Peyer's patch (tissue), 4 donors: ENCODE measurements around the gene TNFSF15. TPM values are rescaled to one million over a fixed set of nuclear protein-coding genes. Genes with fewer than 3 reads are reported as not detected.

Experiments
- DNase-seq, 3 donors: peaks; one replicate each; pipeline ENCODE4 v3.0.0-alpha.2; 2017 to 2019
- H3K27ac ChIP-seq, 4 donors: fragments of 200-600 bp; sonication (generic); one replicate each; pipeline ENCODE4 v1.5.1; 2016 to 2019
- H3K27me3 ChIP-seq, 2 donors: fragments of 200-600 bp; sonication (generic); one replicate each; pipeline ENCODE4 v1.5.1; 2019
- H3K36me3 ChIP-seq, 3 donors: fragments of 200-600 bp; sonication (generic); one replicate each; pipeline ENCODE4 v1.5.1; 2016 to 2019
- H3K4me1 ChIP-seq, 4 donors: fragments of 200-600 bp; sonication (generic); one replicate each; pipeline ENCODE4 v1.5.1; 2016 to 2019
- H3K4me3 ChIP-seq, 4 donors: fragments of 200-600 bp; sonication (generic); 1 replicate in 3 of 4; 2 replicates in 1 of 4; pipeline ENCODE4 v1.5.1; 2016 to 2019; ENCODE audit warnings: mild to moderate bottlenecking in 1 of 4
- H3K9me3 ChIP-seq, 4 donors: fragments of 200-600 bp; sonication (generic); one replicate each; pipeline ENCODE4 v1.5.1; 2016 to 2019; ENCODE audit warnings: mild to moderate bottlenecking in 1 of 4
- CTCF ChIP-seq, 6 experiments: fragments of 450-650 bp in 4 of 6; fragments of 200-600 bp in 2 of 6; sonication (generic) in 1 of 6; IDR thresholded peaks; one replicate each; pipeline ENCODE4 v1.5.1; 2017 to 2019; ENCODE audit warnings: antibody characterized with exemption in 6 of 6, mild to moderate bottlenecking in 3 of 6, moderate library complexity in 1 of 6
- POLR2A ChIP-seq, 2 donors: fragments of 450-650 bp; IDR thresholded peaks; one replicate each; pipeline ENCODE4 v1.5.1; 2017; ENCODE audit warnings: antibody characterized with exemption in 2 of 2, mild to moderate bottlenecking in 2 of 2, moderate library complexity in 2 of 2
- total RNA-seq, 4 donors: library from RNA; depleted of rRNA; stranded (reverse); fragments of >200 nt; gene quantifications; one replicate each; pipeline ENCODE4 v1.1.0, GENCODE V29; 2016

TNFSF15 gene
- total RNA-seq, 4 donors from 2014 or later = 0.83 to 2.3 (median 1.6) TPM

GRCh38 chr9:114851306-114851705, 45.5 kb upstream of the TNFSF15 start:
- H3K9me3 ChIP-seq = no peaks in the 10 kb centered on the region
- H3K27me3 ChIP-seq = no peaks in the 10 kb centered on the region
- no peak for DNase-seq
- H3K4me1 ChIP-seq = peaks cover 0 to 15% (median 0%) of the 10 kb centered on the region in 4 donors
- H3K36me3 ChIP-seq = no peaks in the 10 kb centered on the region
- no peak overlapping the region for H3K27ac ChIP-seq
- H3K4me3 ChIP-seq = no peak overlapping the region
- TF ChIP-seq POLR2A (IDR thresholded peaks at IDR 0.05) (no peak), CTCF (IDR thresholded peaks at IDR 0.05) (no peak)

DNA sequence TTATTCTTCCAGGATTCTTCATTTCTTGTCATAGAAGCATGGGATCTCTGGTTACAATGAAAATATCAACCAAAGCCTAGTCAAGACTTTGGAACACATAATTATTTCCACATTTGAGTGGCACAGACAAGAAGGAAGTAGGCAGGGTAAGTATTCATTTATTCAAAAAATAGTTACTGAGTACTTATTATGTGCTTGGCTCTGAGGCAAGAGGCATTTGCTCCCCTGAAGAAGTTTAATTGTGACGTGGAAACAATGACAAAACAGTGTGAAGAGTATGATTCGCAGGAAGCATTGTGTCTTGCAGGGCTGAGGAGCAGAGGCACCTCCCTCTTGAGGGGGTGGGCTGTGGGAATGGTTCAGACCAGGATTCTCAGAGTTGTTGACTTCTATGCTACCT, 45.0 kb upstream of the TNFSF15 start:
- no peak for TF ChIP-seq POLR2A (IDR thresholded peaks at IDR 0.05)
- no peak for TF ChIP-seq CTCF (IDR thresholded peaks at IDR 0.05)

GRCh38 chr9:114849450-114849849, 43.6 kb upstream of the TNFSF15 start:
- Histone ChIP-seq H3K4me3 (no peak overlapping the region), H3K27me3 (no peaks in the 10 kb centered on the region), H3K36me3 (no peaks in the 10 kb centered on the region), H3K27ac (no peak overlapping the region), H3K4me1 (peaks cover 0 to 15% (median 0%) of the 10 kb centered on the region in 4 donors), H3K9me3 (no peaks in the 10 kb centered on the region)
- TF ChIP-seq CTCF (IDR thresholded peaks at IDR 0.05) = no peak
- no peak for TF ChIP-seq POLR2A (IDR thresholded peaks at IDR 0.05)
- no peak for DNase-seq

More for the DNA sequence above, 45.0 kb upstream of the TNFSF15 start:
- Histone ChIP-seq H3K4me1 (peaks cover 0 to 15% (median 0%) of the 10 kb centered on the region in 4 donors), H3K9me3 (no peaks in the 10 kb centered on the region), H3K4me3 (no peak overlapping the region), H3K36me3 (no peaks in the 10 kb centered on the region), H3K27ac (no peak overlapping the region), H3K27me3 (no peaks in the 10 kb centered on the region)
- DNase-seq = no peak

DNA sequence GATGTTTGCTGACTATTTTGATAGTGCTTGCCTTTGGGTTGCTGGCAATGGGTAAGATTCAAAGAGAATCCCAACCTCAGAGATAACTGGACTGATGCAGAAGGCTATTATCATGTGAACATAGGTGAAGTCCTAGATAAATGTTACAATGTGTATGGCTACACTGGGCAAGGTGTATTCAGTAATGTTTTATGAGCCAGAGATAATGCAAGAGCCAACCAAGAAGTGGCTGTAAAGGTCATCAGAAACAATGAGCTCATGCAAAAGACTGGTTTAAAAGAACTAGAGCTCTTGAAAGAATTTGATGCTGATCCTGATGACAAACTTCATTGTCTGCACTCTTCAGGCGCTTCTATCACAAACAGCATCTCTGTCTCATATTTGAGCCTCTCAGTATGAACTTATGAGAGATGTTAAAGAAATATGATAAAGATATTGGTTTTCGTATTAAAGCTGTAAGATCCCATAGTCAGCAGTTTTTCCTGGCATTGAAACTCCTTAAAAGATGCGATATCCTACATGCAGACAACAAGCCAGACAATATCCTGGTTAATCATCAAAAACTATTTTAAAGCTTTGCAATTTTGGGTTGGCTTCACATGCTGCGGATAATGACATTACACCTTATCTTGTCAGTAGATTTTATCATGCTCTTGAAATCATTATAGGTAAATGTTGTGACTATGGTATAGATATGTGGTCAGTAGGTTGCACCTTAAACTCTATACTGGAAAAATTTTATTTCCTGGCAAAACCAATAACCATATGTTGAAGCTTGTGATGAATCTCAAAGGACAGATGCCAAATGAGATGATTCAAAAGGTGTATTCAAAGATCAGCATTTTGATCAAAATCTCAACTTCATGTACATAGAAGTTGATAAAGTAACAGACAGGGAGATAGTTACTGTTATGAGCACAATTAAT, 41.9 kb upstream of the TNFSF15 start:
- no peaks in the 10 kb centered on the region for H3K9me3 ChIP-seq
- H3K4me1 ChIP-seq = peaks cover 0 to 10% (median 0%) of the 10 kb centered on the region in 4 donors
- no peaks in the 10 kb centered on the region for H3K27me3 ChIP-seq
- TF ChIP-seq POLR2A (IDR thresholded peaks at IDR 0.05) (no peak), CTCF (IDR thresholded peaks at IDR 0.05) (no peak)
- no peak overlapping the region for H3K4me3 ChIP-seq
- no peak for DNase-seq
- no peaks in the 10 kb centered on the region for H3K36me3 ChIP-seq
- no peak overlapping the region for H3K27ac ChIP-seq

DNA sequence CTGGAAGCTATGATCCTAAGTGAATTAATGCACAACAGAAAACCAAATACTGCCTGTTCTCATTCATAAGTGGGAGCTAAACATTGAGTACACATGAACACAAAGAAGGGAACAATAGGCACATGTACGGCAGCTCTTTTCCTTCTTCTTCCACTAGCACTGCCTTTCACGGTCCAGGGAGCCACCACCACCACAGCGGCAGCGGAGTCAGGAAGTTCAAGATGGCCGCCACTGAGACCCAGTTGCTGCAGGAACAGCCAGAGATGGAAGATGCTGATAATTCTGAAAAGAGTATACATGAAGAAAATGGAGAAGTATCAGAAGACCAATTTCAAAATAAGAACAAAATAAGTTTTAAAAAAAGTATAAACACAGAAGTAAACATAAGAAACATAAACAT, 39.5 kb upstream of the TNFSF15 start:
- Histone ChIP-seq H3K4me1 (no peaks in the 10 kb centered on the region), H3K36me3 (no peaks in the 10 kb centered on the region), H3K4me3 (no peak overlapping the region), H3K9me3 (no peaks in the 10 kb centered on the region), H3K27ac (no peak overlapping the region), H3K27me3 (no peaks in the 10 kb centered on the region)
- TF ChIP-seq POLR2A (IDR thresholded peaks at IDR 0.05) = no peak
- no peak for TF ChIP-seq CTCF (IDR thresholded peaks at IDR 0.05)
- no peak for DNase-seq
